Cardiac muscle cell (in vitro differentiated cells and primary cell): ENCODE measurements around the gene CDCA5. TPM values are rescaled to one million over a fixed set of nuclear protein-coding genes. Genes with fewer than 3 reads are reported as not detected.
A peak's percentile ranks its signal among the peaks of the same experiment; 100 is the strongest.

Source experiments
- DNase-seq, 2 donors: peaks; one replicate each; pipeline versions ENCODE4 v3.0.0 to v3.0.0-alpha.2; 2010 to 2017; ENCODE audit warnings: low read depth in 1 of 2, low spot score in 1 of 2
- H3K27ac ChIP-seq: fragments of 200-600 bp; sonication (generic); 2 replicates; pipeline ENCODE4 v1.5.1; 2016
- H3K27me3 ChIP-seq: fragments of 200-600 bp; sonication (generic); 2 replicates; pipeline ENCODE4 v1.6.0; 2016; ENCODE audit warnings: control low read depth
- H3K36me3 ChIP-seq: fragments of 200-600 bp; sonication (generic); 2 replicates; pipeline ENCODE4 v1.5.1; 2016; ENCODE audit warnings: control low read depth
- H3K4me1 ChIP-seq: fragments of 200-600 bp; sonication (generic); 2 replicates; pipeline ENCODE4 v1.8.1; 2017; ENCODE audit warnings: low read depth, mild to moderate bottlenecking, mixed run types
- H3K4me3 ChIP-seq: fragments of 200-600 bp; sonication (generic); 2 replicates; pipeline ENCODE4 v1.5.1; 2016; ENCODE audit warnings: mild to moderate bottlenecking
- H3K9me3 ChIP-seq: fragments of 200-600 bp; sonication (generic); 2 replicates; pipeline ENCODE4 v1.5.1; 2017; ENCODE audit warnings: low read depth, mild to moderate bottlenecking, control low read depth
- CTCF ChIP-seq: IDR thresholded peaks from 2 replicates; pipeline ENCODE4 v1.5.1; 2012; ENCODE audit warnings: low read depth, mild to moderate bottlenecking, low read length
- polyA plus RNA-seq: library from polyadenylated mRNA; unstranded; fragments of >200 nt; fragmentation: Nextera tagmentation; extraction: Ambion mirVana; gene quantifications from 2 replicates; pipeline ENCODE4 v1.2.1, GENCODE V29; 2016
- total RNA-seq: library from RNA; depleted of rRNA; stranded (reverse); fragments of >200 nt; gene quantifications from 2 replicates; pipeline ENCODE4 v1.2.3, GENCODE V29; 2016

Gene CDCA5
- total and polyA plus RNA-seq, 2 experiments from 2014 or later: 14.2 to 18.1 TPM

GRCh38 chr11:65066805-65067291 lies 17.0 kb downstream of the CDCA5 start:
- Histone ChIP-seq H3K36me3 (no peaks in the 10 kb centered on the region), H3K4me1 (peaks cover 24% of the 10 kb centered on the region), H3K27ac (peak overlapping the region; percentile 80), H3K9me3 (no peaks in the 10 kb centered on the region), H3K4me3 (no peak overlapping the region), H3K27me3 (no peaks in the 10 kb centered on the region)
- DNase-seq: no peak
- no peak for TF ChIP-seq CTCF

- peaks cover 24% of the 10 kb centered on the region for H3K4me1 ChIP-seq
- no peaks in the 10 kb centered on the region for H3K36me3 ChIP-seq
- peak overlapping the region; percentile 80 for H3K27ac ChIP-seq
- TF ChIP-seq CTCF: no peak
- no peaks in the 10 kb centered on the region for H3K27me3 ChIP-seq
- H3K9me3 ChIP-seq: no peaks in the 10 kb centered on the region
- DNase-seq: no peak
- H3K4me3 ChIP-seq: no peak overlapping the region
Observed at GRCh38 chr11:65066315-65066714, 17.5 kb downstream of the CDCA5 start.

- TF ChIP-seq CTCF: no peak
- H3K36me3 ChIP-seq: no peaks in the 10 kb centered on the region
Observed at GRCh38 chr11:65065851-65066250, 18.0 kb downstream of the CDCA5 start.

GRCh38 chr11:65064847-65065240 lies 19.0 kb downstream of the CDCA5 start:
- no peak overlapping the region for H3K4me3 ChIP-seq
- no peak overlapping the region for H3K27ac ChIP-seq
- no peaks in the 10 kb centered on the region for H3K36me3 ChIP-seq
- DNase-seq: no peak
- no peaks in the 10 kb centered on the region for H3K27me3 ChIP-seq
- H3K9me3 ChIP-seq: no peaks in the 10 kb centered on the region
- no peak for TF ChIP-seq CTCF
- H3K4me1 ChIP-seq: peaks cover 24% of the 10 kb centered on the region

More at GRCh38 chr11:65065851-65066250, 18.0 kb downstream of the CDCA5 start:
- H3K27ac ChIP-seq: peak overlapping the region; percentile 80
- DNase-seq: peak in 1 of 2 donors; percentile 26
- H3K4me3 ChIP-seq: no peak overlapping the region
- H3K4me1 ChIP-seq: peaks cover 24% of the 10 kb centered on the region
- no peaks in the 10 kb centered on the region for H3K9me3 ChIP-seq
- no peaks in the 10 kb centered on the region for H3K27me3 ChIP-seq

- no peaks in the 10 kb centered on the region for H3K27me3 ChIP-seq
- no peak for DNase-seq
- H3K4me1 ChIP-seq: peaks cover 22% of the 10 kb centered on the region
- no peaks in the 10 kb centered on the region for H3K9me3 ChIP-seq
- no peak overlapping the region for H3K4me3 ChIP-seq
- no peak for TF ChIP-seq CTCF
- H3K36me3 ChIP-seq: no peaks in the 10 kb centered on the region
- no peak overlapping the region for H3K27ac ChIP-seq
Observed at GRCh38 chr11:65063532-65063931, 20.3 kb downstream of the CDCA5 start.
